Neural progenitor cell (in vitro differentiated cells): ENCODE results near the gene ST6GALNAC2. TPM values are rescaled to one million over a fixed set of nuclear protein-coding genes. Genes with fewer than 3 reads are reported as not detected.

Source experiments
- DNase-seq: peaks from one replicate; pipeline ENCODE4 v3.0.0-alpha.2; 2016; ENCODE audit warnings: low spot score
- H2AFZ ChIP-seq: fragments of 200-600 bp; sonication (generic); replicated peaks from 2 replicates; pipeline ENCODE4 v1.6.1; 2016; ENCODE audit warnings: antibody characterized with exemption
- H3F3A ChIP-seq: fragments of 200-600 bp; sonication (generic); 2 replicates; pipeline ENCODE4 v1.6.1; 2016; ENCODE audit warnings: antibody characterized with exemption, low read depth
- H3K27ac ChIP-seq: fragments of 200-600 bp; sonication (generic); 2 replicates; pipeline ENCODE4 v1.5.1; 2016; ENCODE audit warnings: mild to moderate bottlenecking
- H3K27me3 ChIP-seq: fragments of 200-600 bp; sonication (generic); 2 replicates; pipeline ENCODE4 v1.6.1; 2016; ENCODE audit warnings: mild to moderate bottlenecking, moderate library complexity
- H3K36me3 ChIP-seq: fragments of 200-600 bp; sonication (generic); 2 replicates; pipeline ENCODE4 v1.5.1; 2016
- H3K4me1 ChIP-seq: fragments of 200-600 bp; sonication (generic); 2 replicates; pipeline ENCODE4 v1.6.1; 2016; ENCODE audit warnings: mixed run types
- H3K4me2 ChIP-seq: fragments of 200-600 bp; sonication (generic); 2 replicates; pipeline ENCODE4 v1.6.1; 2016
- H3K4me3 ChIP-seq: fragments of 200-600 bp; sonication (generic); 2 replicates; pipeline ENCODE4 v1.5.1; 2016
- H3K79me2 ChIP-seq: fragments of 200-600 bp; sonication (generic); 2 replicates; pipeline ENCODE4 v1.6.1; 2016; ENCODE audit warnings: low read depth
- H3K9ac ChIP-seq: fragments of 200-600 bp; sonication (generic); 2 replicates; pipeline ENCODE4 v1.6.1; 2016
- H3K9me3 ChIP-seq: fragments of 200-600 bp; sonication (generic); 2 replicates; pipeline ENCODE4 v1.5.1; 2016; ENCODE audit warnings: low read depth
- H4K20me1 ChIP-seq: fragments of 200-600 bp; sonication (generic); 2 replicates; pipeline ENCODE4 v1.6.1; 2016; ENCODE audit warnings: low read depth
- H3K27ac Mint-ChIP-seq: 3 replicates; pipeline ENCODE4 v1.8.0; 2021; ENCODE audit warnings: mixed read lengths
- H3K27me3 Mint-ChIP-seq: 2 replicates; pipeline ENCODE4 v1.8.0; 2022; ENCODE audit warnings: low read depth, mild to moderate bottlenecking, inconsistent platforms, moderate library complexity, mixed read lengths; ENCODE audit not compliant: insufficient read depth
- H3K36me3 Mint-ChIP-seq: 3 replicates; pipeline ENCODE4 v1.8.0; 2021; ENCODE audit warnings: mixed read lengths
- H3K4me1 Mint-ChIP-seq: 3 replicates; pipeline ENCODE4 v1.8.0; 2021; ENCODE audit warnings: mixed read lengths
- H3K4me3 Mint-ChIP-seq: 3 replicates; pipeline ENCODE4 v1.8.0; 2021; ENCODE audit warnings: mild to moderate bottlenecking, moderate library complexity, mixed read lengths
- H3K9me3 Mint-ChIP-seq: 3 replicates; pipeline ENCODE4 v1.8.0; 2020; ENCODE audit warnings: mixed read lengths
- CTCF ChIP-seq: fragments of 200-600 bp; sonication (generic); IDR thresholded peaks from 2 replicates; pipeline ENCODE4 v1.5.1; 2017; ENCODE audit warnings: antibody characterized with exemption, mild to moderate bottlenecking
- EZH2 ChIP-seq: fragments of 200-600 bp; sonication (generic); IDR thresholded peaks from 2 replicates; pipeline ENCODE4 v1.6.1; 2017; ENCODE audit warnings: antibody characterized with exemption, mild to moderate bottlenecking, moderate library complexity
- EZH2phosphoT487 ChIP-seq: fragments of 200-600 bp; sonication (generic); IDR thresholded peaks from 2 replicates; pipeline ENCODE4 v1.6.1; 2017; ENCODE audit warnings: antibody characterized with exemption
- total RNA-seq: library from RNA; depleted of rRNA; stranded (reverse); fragments of >200 nt; gene quantifications from 2 replicates; pipeline ENCODE4 v1.2.3, GENCODE V29; 2015; ENCODE audit warnings: low replicate concordance

Gene ST6GALNAC2
- total RNA-seq, 1 donor from 2014 or later: not detected

GRCh38 chr17:76553178-76553908 is 32.3 kb downstream of the ST6GALNAC2 start:
- H3K36me3 Mint-ChIP-seq: peaks cover 3% of the 10 kb centered on the region
- no peak overlapping the region for H3K27ac Mint-ChIP-seq
- H3K4me3 Mint-ChIP-seq: no peak overlapping the region
- H3K27me3 Mint-ChIP-seq: no peaks in the 10 kb centered on the region
- peaks cover 11% of the 10 kb centered on the region for H3K4me1 ChIP-seq
- peaks cover 5% of the 10 kb centered on the region for H3F3A ChIP-seq
- H3K36me3 ChIP-seq: no peaks in the 10 kb centered on the region
- peaks cover 8% of the 10 kb centered on the region for H3K79me2 ChIP-seq
- no peak overlapping the region for H2AFZ ChIP-seq
- peaks cover 3% of the 10 kb centered on the region for H4K20me1 ChIP-seq
- no peak overlapping the region for H3K9ac ChIP-seq
- H3K27ac ChIP-seq: no peak overlapping the region
- no peak overlapping the region for H3K4me3 ChIP-seq
- TF ChIP-seq EZH2: no peak
- no peak for TF ChIP-seq EZH2phosphoT487
- no peak for TF ChIP-seq CTCF
- H3K27me3 ChIP-seq: no peaks in the 10 kb centered on the region
- DNase-seq: no peak
- H3K9me3 ChIP-seq: no peaks in the 10 kb centered on the region
- H3K9me3 Mint-ChIP-seq: no peaks in the 10 kb centered on the region
- no peak overlapping the region for H3K4me2 ChIP-seq
- peaks cover 18% of the 10 kb centered on the region for H3K4me1 Mint-ChIP-seq

DNA sequence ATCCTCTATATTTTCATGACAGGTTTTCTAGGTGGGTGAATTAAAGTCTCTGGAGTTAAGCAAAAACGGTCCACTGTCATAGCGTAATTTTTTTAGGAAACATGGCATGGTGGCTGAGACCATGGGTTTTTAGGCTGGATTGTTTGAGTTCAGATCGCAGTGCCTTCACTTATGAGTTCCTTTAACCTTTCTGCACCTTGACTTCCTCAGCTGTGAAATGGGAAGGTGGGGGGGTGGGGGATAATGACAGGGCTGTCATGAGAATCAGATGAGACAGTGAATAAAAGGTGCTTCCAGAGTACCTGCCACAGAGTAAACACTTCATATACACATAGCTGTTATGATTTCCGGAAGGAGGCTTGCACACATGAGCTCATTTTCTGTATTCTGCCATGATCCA is 34.0 kb downstream of the ST6GALNAC2 start:
- Mint-ChIP-seq H3K36me3 (no peaks in the 10 kb centered on the region), H3K4me1 (peaks cover 8% of the 10 kb centered on the region), H3K27me3 (no peaks in the 10 kb centered on the region), H3K4me3 (no peak overlapping the region), H3K27ac (no peak overlapping the region), H3K9me3 (no peaks in the 10 kb centered on the region)
- Histone ChIP-seq H2AFZ (no peak overlapping the region), H3F3A (peaks cover 13% of the 10 kb centered on the region), H3K27ac (no peak overlapping the region), H3K9ac (no peak overlapping the region), H3K27me3 (no peaks in the 10 kb centered on the region), H3K4me2 (no peak overlapping the region), H3K4me1 (peaks cover 11% of the 10 kb centered on the region), H3K4me3 (no peak overlapping the region), H4K20me1 (no peaks in the 10 kb centered on the region), H3K79me2 (no peaks in the 10 kb centered on the region), H3K9me3 (no peaks in the 10 kb centered on the region), H3K36me3 (no peaks in the 10 kb centered on the region)
- TF ChIP-seq CTCF: no peak
- no peak for TF ChIP-seq EZH2phosphoT487
- TF ChIP-seq EZH2: no peak
- no peak for DNase-seq

- no peak for DNase-seq
- H3K9me3 ChIP-seq: no peaks in the 10 kb centered on the region
- H3K4me3 Mint-ChIP-seq: no peak overlapping the region
Measured at GRCh38 chr17:76550712-76551615, 34.7 kb downstream of the ST6GALNAC2 start.

More at GRCh38 chr17:76550712-76551615, 34.7 kb downstream of the ST6GALNAC2 start:
- Histone ChIP-seq H4K20me1 (no peaks in the 10 kb centered on the region), H3K9ac (no peak overlapping the region), H2AFZ (no peak overlapping the region), H3K4me3 (no peak overlapping the region), H3K4me1 (peaks cover 11% of the 10 kb centered on the region), H3K79me2 (no peaks in the 10 kb centered on the region), H3K27me3 (peaks cover under 1% of the 10 kb centered on the region), H3K27ac (no peak overlapping the region), H3K36me3 (no peaks in the 10 kb centered on the region), H3K4me2 (no peak overlapping the region), H3F3A (peaks cover 13% of the 10 kb centered on the region)
- Mint-ChIP-seq H3K4me1 (peaks cover 8% of the 10 kb centered on the region), H3K9me3 (no peaks in the 10 kb centered on the region), H3K36me3 (no peaks in the 10 kb centered on the region), H3K27me3 (peaks cover under 1% of the 10 kb centered on the region), H3K27ac (peak overlapping the region; percentile 62)
- TF ChIP-seq CTCF (no peak), EZH2 (no peak), EZH2phosphoT487 (no peak)
